ENCODE results near the gene LDHAL6B.

LDHAL6B gene

GRCh38 chr15:59203657-59204056 lies 3.0 kb upstream of the LDHAL6B start:
- DNase-seq (ENCODE audit: low read depth, low spot score): no peak
- no peak for TF ChIP-seq CTCF (IDR thresholded peaks at IDR 0.05; ENCODE audit: insufficient read depth, low read length, missing control alignments)
- POLR2A ChIA-PET: no interaction called here
- CTCF ChIA-PET: interaction anchor here (0.5 to 0.7 kb wide), 3 partner anchors 11 to 15 kb away, joined by 3 to 4 read pairs (median 3); no protein-coding TSS in a partner anchor
- no peak overlapping the region for H3K4me3 ChIP-seq (ENCODE audit: low read depth, low read length)

GRCh38 chr15:59205839-59206622 lies 612 bp upstream of the LDHAL6B start:
- TF ChIP-seq CTCF (IDR thresholded peaks at IDR 0.05; ENCODE audit: insufficient read depth, low read length, missing control alignments): no peak
- ChIA-PET POLR2A (no interaction called here), CTCF (no interaction called here)
- H3K4me3 ChIP-seq (ENCODE audit: low read depth, low read length): no peak overlapping the region
- DNase-seq (ENCODE audit: low read depth, low spot score): no peak

GRCh38 chr15:59208613-59209249 lies 2.1 kb downstream of the LDHAL6B start:
- no peak overlapping the region for H3K4me3 ChIP-seq (ENCODE audit: low read depth, low read length)
- no peak for DNase-seq (ENCODE audit: low read depth, low spot score)
- ChIA-PET CTCF (interaction anchor here (1.3 kb wide), 1 partner anchor 9 kb away, joined by 4 read pairs; no protein-coding TSS in a partner anchor), POLR2A (no interaction called here)
- TF ChIP-seq CTCF (IDR thresholded peaks at IDR 0.05; ENCODE audit: insufficient read depth, low read length, missing control alignments): no peak

GRCh38 chr15:59210186-59210585 lies 3.5 kb downstream of the LDHAL6B start:
- POLR2A ChIA-PET: no interaction called here
- no peak for DNase-seq (ENCODE audit: low read depth, low spot score)
- CTCF ChIA-PET: no interaction called here
- TF ChIP-seq CTCF (IDR thresholded peaks at IDR 0.05; ENCODE audit: insufficient read depth, low read length, missing control alignments): no peak
- no peak overlapping the region for H3K4me3 ChIP-seq (ENCODE audit: low read depth, low read length)

- ChIA-PET CTCF (interaction anchor here (1.0 kb wide), 1 partner anchor 30 kb away, joined by 5 read pairs; no protein-coding TSS in a partner anchor), POLR2A (no interaction called here)
- DNase-seq (ENCODE audit: low read depth, low spot score): no peak
- no peak overlapping the region for H3K4me3 ChIP-seq (ENCODE audit: low read depth, low read length)
- TF ChIP-seq CTCF (IDR thresholded peaks at IDR 0.05; ENCODE audit: insufficient read depth, low read length, missing control alignments): no peak
Measured at GRCh38 chr15:59216911-59217310, 10.3 kb downstream of the LDHAL6B start.

- POLR2A ChIA-PET: no interaction called here
- no peak for TF ChIP-seq CTCF (IDR thresholded peaks at IDR 0.05; ENCODE audit: insufficient read depth, low read length, missing control alignments)
- no peak overlapping the region for H3K4me3 ChIP-seq (ENCODE audit: low read depth, low read length)
- no peak for DNase-seq (ENCODE audit: low read depth, low spot score)
- CTCF ChIA-PET: interaction anchor here (0.9 to 1.2 kb wide), 3 partner anchors 14 to 261 kb away, joined by 3 to 5 read pairs (median 3); no protein-coding TSS in a partner anchor
Measured at GRCh38 chr15:59217876-59218498, 11.3 kb downstream of the LDHAL6B start.
